ENCODE data around the gene HERC2.

HERC2 gene

GRCh38 chr15:28096670-28097431 lies 225.1 kb downstream of the HERC2 start:
- no peak for DNase-seq (ENCODE audit: low read depth in 2 of 2)

- DNase-seq (ENCODE audit: low read depth in 2 of 2), result no peak
Measured at GRCh38 chr15:28096411-28096669, 225.6 kb downstream of the HERC2 start.

- no peak for DNase-seq (ENCODE audit: low read depth in 2 of 2)
Measured at GRCh38 chr15:28094732-28095521, 227.1 kb downstream of the HERC2 start.

GRCh38 chr15:28093752-28094535 lies 228.0 kb downstream of the HERC2 start:
- DNase-seq (ENCODE audit: low read depth in 2 of 2), result no peak

- DNase-seq (ENCODE audit: low read depth in 2 of 2), result no peak
Measured at GRCh38 chr15:28091313-28091712, 230.7 kb downstream of the HERC2 start.

GRCh38 chr15:28086175-28086703 lies 235.7 kb downstream of the HERC2 start:
- DNase-seq (ENCODE audit: low read depth in 2 of 2), result peak in 1 of 2 donors; percentile 37

- no peak for DNase-seq (ENCODE audit: low read depth in 2 of 2)
Measured at GRCh38 chr15:28085489-28086174, 236.3 kb downstream of the HERC2 start.

- DNase-seq (ENCODE audit: low read depth in 2 of 2), result no peak
Measured at GRCh38 chr15:28084547-28084946, 237.4 kb downstream of the HERC2 start.

- no peak for DNase-seq (ENCODE audit: low read depth in 2 of 2)
Measured at GRCh38 chr15:28082891-28083684, 238.9 kb downstream of the HERC2 start.

GRCh38 chr15:28081594-28081993 lies 240.4 kb downstream of the HERC2 start:
- DNase-seq (ENCODE audit: low read depth in 2 of 2), result no peak

- DNase-seq (ENCODE audit: low read depth in 2 of 2), result no peak
Measured at GRCh38 chr15:28080386-28080785, 241.6 kb downstream of the HERC2 start.

- DNase-seq (ENCODE audit: low read depth in 2 of 2), result no peak
Measured at GRCh38 chr15:28079313-28079969, 242.5 kb downstream of the HERC2 start.

GRCh38 chr15:28078191-28078719 lies 243.7 kb downstream of the HERC2 start:
- no peak for DNase-seq (ENCODE audit: low read depth in 2 of 2)

GRCh38 chr15:28075573-28075972 lies 246.4 kb downstream of the HERC2 start:
- DNase-seq (ENCODE audit: low read depth in 2 of 2), result no peak

- no peak for DNase-seq (ENCODE audit: low read depth in 2 of 2)
Measured at GRCh38 chr15:28068930-28069329, 253.0 kb downstream of the HERC2 start.

- DNase-seq (ENCODE audit: low read depth in 2 of 2), result no peak
Measured at GRCh38 chr15:28066231-28066630, 255.7 kb downstream of the HERC2 start.

All from activated CD4-positive, alpha-beta T cell treated with anti-CD3 and anti-CD28 coated beads for 24 hours (primary cell).